Testis (tissue), 2 donors: ENCODE measurements around the gene TAC4.

Experiments used
- CTCF ChIP-seq, 3 experiments: fragments of 450-650 bp in 2 of 3; fragments of 200-600 bp in 1 of 3; sonication (generic) in 1 of 3; IDR thresholded peaks; one replicate each; pipeline ENCODE4 v1.5.1; 2016 to 2019; ENCODE audit warnings: antibody characterized with exemption in 3 of 3, mild to moderate bottlenecking in 2 of 3, moderate library complexity in 1 of 3
- POLR2A ChIP-seq: fragments of 450-650 bp; IDR thresholded peaks from one replicate; pipeline ENCODE4 v1.6.1; 2017; ENCODE audit warnings: antibody characterized with exemption, mild to moderate bottlenecking, moderate library complexity

- no peak for TF ChIP-seq POLR2A
- TF ChIP-seq CTCF (IDR thresholded peaks at IDR 0.05), result no peak
These were observed 870 bp upstream of the TAC4 start for GRCh38 chr17:49848739-49849138.
